GM21390 (cell line): ENCODE results near the gene NTN3.
"Not testable (repeated sequence)": the region's sequence is repeated elsewhere in the genome, so short reads cannot be mapped to it uniquely, and the experiment has no call there.

Experiments used
- ATAC-seq: cut with Tn5 transposase; IDR thresholded peaks from one replicate; pipeline ENCODE4 v1.9.1; 2021; ENCODE audit not compliant: unreplicated experiment

Gene NTN3

GRCh38 chr16:2476741-2477140, 5.6 kb downstream of the NTN3 start:
- ATAC-seq: no peak

- ATAC-seq: no peak
Observed at GRCh38 chr16:2477327-2477726, 6.2 kb downstream of the NTN3 start.

- ATAC-seq: no peak
Observed at GRCh38 chr16:2478279-2478678, 7.2 kb downstream of the NTN3 start.

- not testable (repeated sequence) for ATAC-seq
Observed at GRCh38 chr16:2479996-2480395, 8.9 kb downstream of the NTN3 start.

GRCh38 chr16:2480948-2481347, 9.9 kb downstream of the NTN3 start:
- no peak for ATAC-seq

GRCh38 chr16:2481676-2482075, 10.6 kb downstream of the NTN3 start:
- no peak for ATAC-seq

- no peak for ATAC-seq
Observed at GRCh38 chr16:2482249-2482648, 11.2 kb downstream of the NTN3 start.

GRCh38 chr16:2482708-2483534, 11.8 kb downstream of the NTN3 start:
- no peak for ATAC-seq

- ATAC-seq: no peak
Observed at GRCh38 chr16:2483939-2484897, 13.1 kb downstream of the NTN3 start.

GRCh38 chr16:2484898-2485508, 13.9 kb downstream of the NTN3 start:
- ATAC-seq: no peak

GRCh38 chr16:2485811-2486507, 14.9 kb downstream of the NTN3 start:
- ATAC-seq: no peak

GRCh38 chr16:2486645-2487516, 15.8 kb downstream of the NTN3 start:
- no peak for ATAC-seq

GRCh38 chr16:2487517-2487842, 16.4 kb downstream of the NTN3 start:
- ATAC-seq: no peak

GRCh38 chr16:2487903-2488531, 16.9 kb downstream of the NTN3 start:
- ATAC-seq: no peak

- ATAC-seq: no peak
Observed at GRCh38 chr16:2489581-2489980, 18.5 kb downstream of the NTN3 start.

- ATAC-seq: no peak
Observed at GRCh38 chr16:2490190-2491105, 19.4 kb downstream of the NTN3 start.

- ATAC-seq: no peak
Observed at GRCh38 chr16:2492292-2492691, 21.2 kb downstream of the NTN3 start.

GRCh38 chr16:2493605-2494004, 22.5 kb downstream of the NTN3 start:
- ATAC-seq: no peak

GRCh38 chr16:2494616-2495015, 23.5 kb downstream of the NTN3 start:
- ATAC-seq: no peak
